Measurements from ENCODE around the gene APC.

APC gene

DNA sequence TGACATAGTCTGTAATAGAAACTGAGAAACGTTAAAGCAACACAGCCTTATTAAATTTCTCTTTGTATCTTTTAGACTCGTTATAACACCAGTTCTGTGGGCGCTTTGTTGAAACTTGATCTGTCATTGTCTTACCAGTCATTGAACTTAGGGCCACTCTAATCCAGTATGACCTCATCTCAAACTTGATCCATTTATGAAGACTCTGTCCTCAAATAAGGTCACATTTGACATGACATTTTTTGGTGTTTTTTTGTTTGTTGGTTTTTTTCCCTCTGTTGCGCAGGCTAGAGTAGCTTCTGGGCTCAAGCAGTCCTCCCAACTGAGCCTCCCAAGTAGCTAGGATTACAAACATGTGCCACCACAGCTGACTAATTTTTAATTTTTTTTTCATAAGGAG lies 5.9 kb downstream of the APC start:
- TF ChIP-seq, protein P1, sequence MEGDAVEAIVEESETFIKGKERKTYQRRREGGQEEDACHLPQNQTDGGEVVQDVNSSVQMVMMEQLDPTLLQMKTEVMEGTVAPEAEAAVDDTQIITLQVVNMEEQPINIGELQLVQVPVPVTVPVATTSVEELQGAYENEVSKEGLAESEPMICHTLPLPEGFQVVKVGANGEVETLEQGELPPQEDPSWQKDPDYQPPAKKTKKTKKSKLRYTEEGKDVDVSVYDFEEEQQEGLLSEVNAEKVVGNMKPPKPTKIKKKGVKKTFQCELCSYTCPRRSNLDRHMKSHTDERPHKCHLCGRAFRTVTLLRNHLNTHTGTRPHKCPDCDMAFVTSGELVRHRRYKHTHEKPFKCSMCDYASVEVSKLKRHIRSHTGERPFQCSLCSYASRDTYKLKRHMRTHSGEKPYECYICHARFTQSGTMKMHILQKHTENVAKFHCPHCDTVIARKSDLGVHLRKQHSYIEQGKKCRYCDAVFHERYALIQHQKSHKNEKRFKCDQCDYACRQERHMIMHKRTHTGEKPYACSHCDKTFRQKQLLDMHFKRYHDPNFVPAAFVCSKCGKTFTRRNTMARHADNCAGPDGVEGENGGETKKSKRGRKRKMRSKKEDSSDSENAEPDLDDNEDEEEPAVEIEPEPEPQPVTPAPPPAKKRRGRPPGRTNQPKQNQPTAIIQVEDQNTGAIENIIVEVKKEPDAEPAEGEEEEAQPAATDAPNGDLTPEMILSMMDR (IDR thresholded peaks at IDR 0.05; ENCODE audit: control insufficient read depth, extremely low read depth, insufficient read depth) = no peak
- no peak overlapping the region for H3K4me3 ChIP-seq (ENCODE audit: low read depth, low read length)
- no peak for DNase-seq (ENCODE audit: low read depth)

DNA sequence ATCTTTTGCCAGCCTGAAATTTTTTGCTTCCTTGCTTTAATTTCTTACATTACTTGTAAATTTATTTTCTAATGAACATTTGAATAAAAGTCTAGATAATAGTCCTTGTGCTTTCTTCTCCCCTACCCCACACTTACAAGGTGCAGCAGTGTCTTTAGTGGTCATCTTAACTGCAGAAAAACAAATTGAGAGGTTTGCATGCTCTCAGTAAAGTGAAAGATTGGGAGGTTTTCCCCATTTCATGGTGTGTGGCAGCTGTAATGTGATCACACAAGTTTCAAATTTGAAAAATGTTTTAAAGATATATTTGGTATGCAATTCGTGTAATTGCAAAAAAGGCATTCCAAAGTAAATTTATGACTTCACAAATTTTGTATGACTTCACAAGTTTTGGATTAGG lies 14.7 kb downstream of the APC start:
- DNase-seq (ENCODE audit: low read depth) = no peak
- H3K4me3 ChIP-seq (ENCODE audit: low read depth, low read length) = no peak overlapping the region
- TF ChIP-seq, protein P1 (IDR thresholded peaks at IDR 0.05; ENCODE audit: control insufficient read depth, extremely low read depth, insufficient read depth) = no peak

DNA sequence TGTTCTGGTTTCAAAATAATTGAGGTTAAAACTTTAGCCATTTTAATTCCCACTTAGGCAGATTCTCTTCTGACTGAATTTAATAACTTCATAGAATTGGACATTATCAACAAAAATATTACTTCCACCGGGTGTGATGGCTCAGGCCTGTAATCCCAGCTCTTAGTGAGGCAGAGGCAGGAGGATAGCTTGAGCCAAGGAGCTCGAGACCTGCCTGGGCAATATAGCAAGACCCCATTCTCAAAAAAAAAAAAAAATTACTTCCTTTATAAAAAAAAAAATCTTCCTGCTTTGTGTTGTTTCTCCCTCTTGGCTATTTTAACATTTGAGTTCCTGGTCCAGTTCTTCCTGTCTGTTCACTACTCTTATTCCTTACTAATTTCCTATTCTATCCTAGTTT lies 18.0 kb downstream of the APC start:
- TF ChIP-seq, protein P1 (IDR thresholded peaks at IDR 0.05; ENCODE audit: control insufficient read depth, extremely low read depth, insufficient read depth) = no peak
- no peak for DNase-seq (ENCODE audit: low read depth)
- no peak overlapping the region for H3K4me3 ChIP-seq (ENCODE audit: low read depth, low read length)

DNA sequence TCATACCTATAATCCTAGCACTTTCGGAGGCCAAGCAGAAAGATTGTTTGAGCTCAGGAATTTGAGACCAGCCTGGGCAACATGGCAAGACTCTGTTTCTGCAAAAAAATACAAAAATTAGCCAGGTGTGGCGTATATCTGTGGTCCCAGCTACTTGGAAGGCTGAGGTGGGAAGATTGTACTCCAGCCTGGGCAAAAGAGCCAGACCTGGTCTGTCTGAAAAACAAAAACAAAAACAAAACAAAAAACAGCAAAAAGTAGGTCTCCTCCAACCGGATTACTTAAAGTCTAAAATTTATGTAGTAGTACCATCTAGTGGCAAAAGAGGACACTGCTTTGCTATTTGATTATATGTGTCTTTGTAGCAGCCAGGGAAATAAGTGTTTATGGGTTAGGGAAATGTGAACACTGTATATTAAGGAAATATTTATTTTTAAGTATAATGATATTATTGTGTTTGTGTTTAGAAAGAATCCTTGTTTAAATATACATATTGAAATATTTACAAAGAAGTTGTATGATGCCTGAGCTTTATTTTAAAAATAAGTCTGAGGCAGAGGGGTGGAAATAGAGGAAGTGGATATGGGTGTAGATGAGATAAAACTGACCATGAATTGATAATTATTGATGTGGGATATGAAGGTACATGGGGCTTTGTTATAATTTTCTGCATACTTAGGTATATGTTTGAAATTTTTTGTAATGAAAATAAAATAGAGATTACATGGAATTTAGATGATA lies 20.0 kb downstream of the APC start:
- DNase-seq (ENCODE audit: low read depth) = peak; percentile 59
- H3K4me3 ChIP-seq (ENCODE audit: low read depth, low read length) = no peak overlapping the region
- TF ChIP-seq, protein P1 (IDR thresholded peaks at IDR 0.05; ENCODE audit: control insufficient read depth, extremely low read depth, insufficient read depth) = peak; percentile 71

DNA sequence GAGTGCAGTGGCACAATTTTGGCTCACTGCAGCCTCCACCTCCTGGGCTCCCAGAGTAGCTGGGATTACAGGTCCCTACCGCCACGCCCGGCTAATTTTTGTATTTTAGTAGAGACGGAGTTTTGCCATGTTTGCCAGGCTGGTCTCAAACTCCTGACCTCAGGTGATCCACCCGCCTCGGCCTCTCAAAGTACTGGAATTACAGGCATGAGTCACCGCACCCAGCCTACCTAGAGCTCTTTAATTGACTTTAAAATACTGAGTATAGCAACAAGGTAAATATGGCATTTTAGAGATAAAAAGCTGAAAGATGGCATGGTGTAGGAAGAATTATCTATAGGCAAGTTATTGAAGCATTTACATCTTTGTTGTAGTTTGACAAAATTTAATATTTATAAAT lies 21.0 kb downstream of the APC start:
- H3K4me3 ChIP-seq (ENCODE audit: low read depth, low read length) = no peak overlapping the region
- no peak for DNase-seq (ENCODE audit: low read depth)
- TF ChIP-seq, protein P1 (IDR thresholded peaks at IDR 0.05; ENCODE audit: control insufficient read depth, extremely low read depth, insufficient read depth) = no peak

DNA sequence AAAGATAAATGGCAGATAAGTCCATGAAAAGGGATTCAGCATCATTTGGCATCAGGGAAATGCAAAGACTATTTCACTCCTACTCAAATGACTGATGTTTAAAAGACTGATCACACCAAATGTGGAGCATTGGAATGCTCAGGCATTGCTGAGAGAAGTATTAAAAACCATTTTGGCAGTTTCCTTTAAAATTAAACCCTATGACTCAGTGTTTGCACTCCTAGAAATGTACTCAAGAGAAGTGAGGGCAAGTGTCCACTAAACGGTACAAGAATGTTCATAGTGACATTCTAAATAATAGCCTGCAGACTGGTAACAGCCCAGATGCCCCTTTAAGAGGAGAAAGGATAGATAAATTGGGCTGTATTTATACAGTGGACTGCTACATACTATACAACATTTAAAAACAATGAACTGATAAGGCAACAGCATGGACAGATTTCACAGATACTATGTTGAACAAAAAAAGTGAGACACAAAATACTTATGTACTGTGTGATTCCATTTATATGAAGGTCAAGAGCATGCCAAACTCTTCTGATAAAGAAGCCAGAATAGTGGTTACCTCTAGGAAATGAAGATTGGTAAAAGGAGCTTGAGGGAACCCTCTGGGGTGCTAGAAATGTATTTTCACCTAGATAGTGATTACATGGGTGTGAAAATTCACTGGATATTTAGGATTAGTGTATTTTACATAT lies 24.6 kb downstream of the APC start:
- peak; percentile 3 for DNase-seq (ENCODE audit: low read depth)
- TF ChIP-seq, protein P1 (IDR thresholded peaks at IDR 0.05; ENCODE audit: control insufficient read depth, extremely low read depth, insufficient read depth) = no peak
- H3K4me3 ChIP-seq (ENCODE audit: low read depth, low read length) = no peak overlapping the region

Measured in LNCaP clone FGC (cell line).